RCC 7860 (cell line): ENCODE results near the gene NUFIP1.
"Not testable (repeated sequence)": the region's sequence is repeated elsewhere in the genome, so short reads cannot be mapped to it uniquely, and the experiment has no call there.

Source experiments
- DNase-seq: peaks from one replicate; pipeline ENCODE4 v3.0.0-alpha.2; 2015; ENCODE audit warnings: low spot score
- FAIRE-seq: peaks from 2 replicates; lab custom pipeline; 2012; peaks lifted over from hg19 to GRCh38; lab: Jason Lieb, UNC

Gene NUFIP1

DNA sequence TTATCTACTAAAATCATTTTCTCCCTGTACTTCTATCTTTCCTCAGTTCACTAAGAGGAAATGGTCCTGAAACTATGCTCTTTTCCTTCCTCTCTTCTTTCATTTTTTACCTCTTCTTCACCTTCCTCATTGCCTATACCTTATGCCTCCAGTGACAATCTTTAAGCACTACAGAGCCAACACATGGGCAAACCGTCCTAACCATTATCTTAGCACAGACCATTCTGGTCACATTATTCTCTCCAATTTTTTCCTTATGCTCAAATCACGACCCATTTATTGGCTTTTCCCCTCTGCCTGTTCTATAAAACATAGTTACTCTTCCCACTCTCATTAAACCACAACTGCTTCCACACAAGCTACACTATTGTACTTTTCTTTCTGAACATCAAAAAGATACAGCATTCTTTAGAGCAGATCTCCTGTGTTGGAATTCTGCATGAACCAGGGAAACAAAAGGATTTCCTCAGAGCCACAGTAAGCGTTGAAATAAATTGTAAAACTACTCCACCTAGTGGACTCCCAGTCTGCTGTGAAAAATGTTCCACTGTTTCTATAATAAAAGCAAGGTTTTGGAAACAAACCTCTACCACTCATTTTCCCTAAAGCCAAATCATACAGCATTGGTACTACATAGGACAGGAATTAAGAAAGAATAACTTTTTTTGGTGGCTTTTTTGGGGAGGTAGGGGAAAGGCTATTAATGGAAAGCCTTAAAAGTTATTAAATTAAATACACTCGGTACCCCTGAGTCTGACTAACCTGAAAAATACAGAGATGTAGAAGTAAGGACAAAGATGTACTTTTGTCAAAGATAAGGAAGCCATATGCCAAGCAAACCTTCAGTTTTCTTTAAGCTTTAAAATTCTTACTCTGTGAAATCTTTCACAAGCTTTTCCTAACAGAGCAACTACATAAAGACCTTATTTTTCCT is 19.5 kb downstream of the NUFIP1 start:
- DNase-seq: peak; percentile 36
- peak; percentile 75 for FAIRE-seq

DNA sequence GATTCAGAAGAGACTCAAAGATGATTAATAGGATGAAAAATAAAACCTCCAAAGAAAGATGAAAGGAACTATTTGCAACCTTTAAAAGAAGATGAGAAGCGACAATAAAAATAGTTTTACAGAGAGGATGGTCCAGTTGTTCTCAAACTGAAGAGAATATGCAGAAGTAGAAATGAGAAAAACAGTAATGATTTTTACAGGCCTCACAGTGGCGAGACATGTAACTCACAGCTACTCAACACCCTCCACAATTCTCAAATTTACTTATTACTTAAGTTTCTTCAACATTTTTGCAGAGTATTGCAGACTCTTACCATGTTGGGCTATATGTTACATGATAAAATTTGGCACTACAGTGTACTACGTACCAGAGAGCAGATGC is 20.8 kb downstream of the NUFIP1 start:
- FAIRE-seq: no peak

DNA sequence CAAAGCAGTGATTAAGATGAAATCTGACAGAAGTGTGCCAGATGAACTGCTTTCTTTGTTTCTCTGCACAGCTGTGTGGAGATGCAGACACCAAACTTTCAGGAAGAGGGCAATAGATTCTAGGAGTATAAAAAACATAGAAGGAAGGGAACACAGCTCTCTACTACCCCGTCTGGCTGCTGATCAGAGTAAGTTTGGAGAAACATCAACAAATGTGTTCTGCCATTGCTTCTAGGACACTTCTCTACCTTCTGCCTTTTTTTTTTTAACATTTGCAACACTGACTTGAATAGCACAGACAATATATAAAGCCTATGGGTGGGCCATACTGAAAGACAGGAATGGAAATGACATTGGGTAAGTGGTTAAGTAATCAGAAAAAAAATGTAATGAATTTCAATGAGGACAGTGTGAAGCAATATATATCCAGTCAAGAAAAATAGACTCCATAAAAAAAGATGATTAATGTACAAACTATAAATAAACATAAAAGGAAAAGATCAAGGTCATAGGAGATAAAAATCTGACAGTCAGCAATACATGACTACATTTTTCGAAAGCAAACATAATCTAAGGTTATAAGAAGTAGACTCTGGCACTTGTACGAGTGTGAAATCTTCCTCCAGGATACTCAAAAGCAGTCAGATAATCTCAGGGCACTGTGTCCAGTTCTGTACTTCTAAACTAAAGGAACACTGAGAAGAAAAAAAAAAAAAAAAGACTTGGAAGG is 21.4 kb downstream of the NUFIP1 start:
- FAIRE-seq: no peak
- no peak for DNase-seq

More for the DNA sequence above, 20.8 kb downstream of the NUFIP1 start:
- DNase-seq: no peak

DNA sequence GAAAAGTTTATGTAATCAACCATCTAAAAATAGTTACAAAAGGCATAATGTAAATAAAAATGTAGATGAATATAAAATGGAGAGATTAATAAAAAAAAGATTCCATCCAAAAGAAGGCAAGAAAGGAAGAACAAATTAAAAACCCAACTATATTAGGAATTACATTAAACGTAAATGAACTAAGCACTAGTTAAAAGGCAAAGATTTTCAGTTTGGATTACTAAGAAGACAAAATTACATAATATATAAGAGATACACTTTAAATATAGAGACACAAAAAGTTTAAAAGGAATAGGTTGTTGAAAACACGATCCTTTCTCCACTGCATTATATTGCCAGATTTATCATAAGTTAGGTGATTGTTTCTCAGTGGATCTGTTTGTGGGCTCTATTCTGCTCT is 27.3 kb downstream of the NUFIP1 start:
- no peak for FAIRE-seq
- DNase-seq: no peak

DNA sequence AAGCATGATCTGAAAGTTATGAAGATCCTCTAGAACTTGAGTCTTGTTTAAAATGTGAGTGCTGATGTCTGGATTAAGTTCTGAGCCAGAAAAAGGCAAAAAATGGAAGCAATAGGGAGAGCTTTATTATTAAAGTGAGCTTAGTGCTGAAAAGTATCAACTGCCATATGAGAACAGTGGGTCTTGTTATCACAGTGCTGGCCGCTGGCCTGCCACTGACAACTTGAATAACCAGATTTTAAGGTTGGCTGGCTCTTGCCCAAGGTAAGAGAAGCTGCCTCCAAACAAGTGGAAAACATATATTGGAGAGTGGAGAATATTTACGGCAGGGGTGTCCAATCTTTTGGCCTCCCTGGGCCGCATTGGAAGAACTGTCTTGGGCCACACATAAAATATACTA is 33.9 kb downstream of the NUFIP1 start:
- FAIRE-seq (no peak), DNase-seq (no peak)

DNA sequence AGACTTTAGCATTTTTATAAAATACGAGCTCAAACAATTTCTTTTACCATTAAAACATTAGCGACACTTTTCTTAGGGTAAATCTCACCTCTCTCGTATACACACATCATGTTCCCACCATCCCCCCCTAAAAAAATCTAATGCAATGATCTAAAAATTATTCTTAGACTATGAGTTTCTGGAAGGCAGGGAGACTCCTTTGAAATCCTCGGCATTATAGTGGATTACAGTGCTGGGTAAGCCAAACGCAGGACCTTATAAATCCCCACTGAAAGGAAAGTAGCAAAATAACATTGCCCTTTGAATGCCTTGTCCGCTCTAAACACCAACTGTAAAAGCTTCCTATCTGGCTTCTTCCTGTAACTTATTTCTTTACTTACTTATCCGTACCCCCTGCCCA is 35.0 kb downstream of the NUFIP1 start:
- no peak for DNase-seq
- FAIRE-seq: no peak

DNA sequence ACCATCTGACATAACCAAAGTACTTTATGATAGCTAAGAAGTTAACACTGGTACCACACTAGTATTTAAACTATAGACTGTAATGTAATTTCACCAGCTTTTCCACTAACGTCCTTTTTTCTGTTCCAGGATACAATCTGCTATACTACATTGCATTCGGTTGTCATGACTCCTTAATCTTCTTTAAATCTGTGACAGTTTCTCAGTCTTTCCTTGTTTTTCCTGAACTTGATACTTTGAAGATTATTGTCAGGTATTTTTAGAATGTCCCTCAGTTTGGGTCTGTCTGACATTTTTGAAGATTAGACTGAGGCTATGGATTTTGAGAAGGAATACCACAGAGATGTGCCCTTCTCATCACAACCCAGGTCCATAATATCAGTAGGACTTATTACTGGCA is 36.6 kb downstream of the NUFIP1 start:
- FAIRE-seq: no peak
- no peak for DNase-seq

DNA sequence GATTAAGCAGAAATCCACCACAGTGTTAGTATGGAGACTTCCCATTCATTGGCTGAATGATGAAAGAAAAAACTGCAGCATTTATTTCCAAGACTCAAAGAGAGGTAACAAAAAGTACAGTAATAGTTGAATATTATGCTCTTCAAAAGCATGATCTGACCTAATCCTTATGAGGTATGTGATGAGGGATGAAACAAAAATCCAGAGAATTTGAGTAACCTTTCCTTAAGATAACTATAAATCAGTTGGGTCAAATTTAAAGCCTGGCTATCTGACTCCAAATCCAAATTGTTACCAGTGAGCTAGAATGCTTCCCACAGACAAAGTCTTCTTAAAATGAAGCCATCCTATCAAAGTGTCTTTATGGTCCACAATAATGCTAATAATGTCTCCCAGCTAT is 38.1 kb downstream of the NUFIP1 start:
- no peak for FAIRE-seq
- DNase-seq: no peak

DNA sequence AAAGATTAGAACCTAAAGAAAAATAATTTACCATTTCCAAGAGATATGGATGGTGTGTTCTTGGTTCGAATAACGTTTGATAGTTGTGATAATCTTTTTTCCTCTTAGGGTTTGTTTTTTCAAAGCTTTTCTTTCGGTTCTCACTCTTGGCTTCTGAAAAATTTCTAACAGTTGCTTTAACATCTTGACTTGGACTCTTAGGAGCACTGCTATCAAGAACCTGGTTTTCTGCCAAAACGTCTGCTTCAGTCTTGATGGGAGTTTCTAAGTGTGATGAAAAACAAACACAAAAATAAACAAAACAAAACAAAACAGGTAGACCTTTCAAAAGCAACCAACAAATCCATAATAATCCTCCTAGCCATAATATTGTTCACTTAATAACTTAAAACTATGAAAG is 45.9 kb downstream of the NUFIP1 start:
- not testable (repeated sequence) for DNase-seq, FAIRE-seq

DNA sequence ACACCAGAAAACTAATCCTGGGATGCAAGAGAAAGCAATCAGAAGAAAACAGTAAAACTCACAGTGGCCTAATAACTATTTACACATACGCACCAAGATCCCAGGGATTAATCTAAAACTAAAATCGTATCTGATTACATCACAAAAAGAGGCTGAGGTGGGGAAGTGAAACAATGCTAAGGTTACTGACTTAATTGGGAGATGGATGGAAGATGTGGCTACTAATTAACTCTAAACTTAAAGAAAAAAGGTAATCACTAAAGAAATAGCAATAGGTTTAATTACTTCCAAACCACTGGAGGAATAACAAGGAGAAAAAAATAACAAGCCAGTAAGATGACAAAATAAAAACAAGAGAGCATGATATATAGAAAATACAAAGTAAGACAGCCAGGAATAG is 50.4 kb downstream of the NUFIP1 start:
- no peak for DNase-seq
- FAIRE-seq: no peak

DNA sequence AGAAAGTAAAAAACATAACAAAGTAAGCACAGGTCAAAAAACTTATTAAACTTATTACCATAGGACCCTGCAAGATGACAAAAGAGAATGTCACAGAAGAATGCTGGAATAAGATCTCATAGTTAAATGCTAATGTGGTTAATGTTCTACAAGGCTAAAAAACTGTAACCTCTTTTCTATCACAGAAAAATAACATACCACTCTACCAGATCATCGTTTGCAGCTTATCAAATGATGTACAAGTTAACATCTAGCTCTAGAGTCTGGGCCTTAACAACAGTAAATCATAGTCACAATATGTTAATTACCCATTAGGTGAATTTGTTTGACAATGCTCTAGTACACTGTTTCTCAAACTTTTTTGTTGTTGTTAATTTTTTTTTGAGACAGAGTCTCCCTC is 53.0 kb downstream of the NUFIP1 start:
- peak; percentile 10 for FAIRE-seq
- peak; percentile 27 for DNase-seq

DNA sequence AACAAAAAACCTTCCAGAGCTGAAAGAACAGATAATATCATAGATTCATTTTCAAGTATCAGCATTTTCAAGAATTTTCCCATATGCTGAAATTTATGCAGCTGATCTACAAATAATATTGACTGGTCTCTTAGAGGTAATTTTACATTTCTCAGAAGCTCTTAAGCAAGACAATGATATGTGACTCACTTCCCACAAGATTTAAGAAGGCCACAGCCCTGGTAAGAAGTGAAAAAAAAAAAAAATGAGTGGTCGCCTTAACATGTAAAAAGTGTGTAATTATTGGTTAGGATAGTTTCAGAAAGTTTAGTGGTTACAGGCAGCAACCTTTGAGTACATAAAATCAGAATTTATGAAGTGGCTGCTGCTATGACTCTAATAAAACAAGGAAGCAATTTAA is 54.5 kb downstream of the NUFIP1 start:
- DNase-seq (peak; percentile 64), FAIRE-seq (peak; percentile 87)

DNA sequence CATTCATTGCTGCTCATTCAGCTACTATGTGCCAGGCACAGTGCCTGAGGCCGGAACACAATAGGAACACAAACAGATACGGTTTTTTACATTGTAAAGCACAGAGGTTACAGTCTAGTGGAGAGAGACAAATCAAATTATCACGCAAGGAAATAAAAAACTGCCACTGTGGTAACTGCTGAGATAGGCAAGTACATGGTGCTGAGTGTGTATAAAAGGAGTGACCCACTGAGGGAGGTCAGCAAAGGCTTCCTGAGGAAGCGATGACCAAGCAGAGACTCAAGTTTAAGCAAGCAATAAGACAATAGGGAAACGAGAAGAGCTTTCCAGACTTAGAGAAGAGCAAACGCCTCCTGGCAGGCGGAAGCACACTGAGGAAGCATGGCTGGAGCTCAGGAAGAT is 56.4 kb downstream of the NUFIP1 start:
- DNase-seq (peak; percentile 54), FAIRE-seq (no peak)

DNA sequence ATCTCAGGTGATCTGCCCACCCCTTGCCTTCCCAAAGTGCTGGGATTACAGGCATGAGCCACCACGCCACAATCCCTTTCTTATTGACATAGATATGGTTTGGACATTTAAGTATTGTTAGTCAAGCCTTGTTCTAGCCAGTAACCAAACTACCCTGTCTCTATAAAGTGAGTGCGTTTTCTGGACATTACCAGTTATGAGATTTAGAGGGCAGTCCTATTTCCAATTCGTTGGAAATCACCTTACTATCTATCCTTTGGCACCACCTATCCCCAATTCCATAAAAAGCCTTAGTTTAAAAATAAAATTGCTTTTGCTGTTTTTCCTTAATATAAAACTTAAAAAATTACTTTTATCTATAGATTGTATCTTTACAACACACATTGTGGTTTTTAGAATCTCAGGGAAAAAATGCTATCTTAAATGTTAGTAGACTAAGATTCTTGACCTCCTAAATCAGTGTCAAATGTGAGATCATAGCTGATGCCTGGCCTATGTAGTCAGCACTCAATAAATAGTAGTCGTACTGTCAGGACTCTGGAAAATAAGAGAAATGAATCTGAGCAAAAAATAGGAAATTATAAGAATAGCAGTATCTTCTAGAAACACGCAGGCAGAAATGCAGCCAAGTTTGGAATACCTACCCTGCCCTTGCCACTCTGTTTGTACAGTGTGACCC is 57.0 kb downstream of the NUFIP1 start:
- DNase-seq (peak; percentile 22), FAIRE-seq (no peak)

DNA sequence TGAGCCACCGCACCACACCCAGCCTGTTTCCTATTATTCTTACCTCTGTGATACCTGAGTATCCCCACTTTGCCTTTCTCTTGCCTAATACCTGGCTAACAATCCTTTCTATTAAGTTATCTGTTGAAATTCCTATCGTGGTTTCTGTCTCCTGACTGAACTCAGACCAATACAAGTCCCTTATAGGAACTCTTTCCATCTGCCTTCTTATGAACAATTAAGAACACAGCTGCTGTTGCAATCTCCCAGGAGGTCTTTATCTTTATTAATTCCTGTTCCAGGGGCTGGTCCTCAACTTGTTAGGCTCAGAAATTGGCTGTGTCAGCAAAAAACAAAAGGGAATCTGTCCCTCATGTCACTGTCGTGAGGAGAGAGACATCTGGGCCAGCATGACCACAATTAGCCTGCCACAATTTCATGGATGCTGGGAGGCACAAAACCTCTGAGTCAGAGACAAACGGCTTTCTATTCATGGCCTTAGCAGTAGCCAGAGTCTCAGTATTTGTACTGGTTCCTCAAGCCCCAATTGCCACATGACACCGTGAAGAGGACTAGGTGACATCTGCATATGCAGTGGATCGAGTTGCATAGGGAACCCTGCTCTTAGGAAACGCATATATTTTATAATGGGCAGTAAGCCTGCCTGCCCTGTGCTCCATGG is 58.2 kb downstream of the NUFIP1 start:
- FAIRE-seq (no peak), DNase-seq (peak; percentile 16)

DNA sequence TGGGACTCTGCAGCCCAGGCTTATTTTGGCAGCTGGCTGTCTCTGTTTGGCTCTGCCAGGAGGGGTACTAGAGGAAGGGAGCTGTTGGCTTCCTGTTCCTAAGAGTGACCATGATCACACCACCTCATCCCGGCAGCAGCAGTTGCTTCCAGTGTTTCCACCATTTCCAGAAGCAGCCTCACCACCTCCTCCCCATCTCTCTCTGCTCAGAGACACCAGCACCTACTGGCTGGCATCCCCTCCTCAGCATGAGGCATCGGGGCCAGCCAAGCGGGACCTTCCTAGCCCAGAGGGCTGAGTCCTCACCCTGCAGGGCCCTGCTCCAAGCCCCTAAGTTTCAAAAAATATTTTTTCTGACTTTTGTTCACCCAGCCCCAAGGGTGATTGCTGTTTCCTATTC is 59.0 kb downstream of the NUFIP1 start:
- FAIRE-seq: no peak
- DNase-seq: no peak

DNA sequence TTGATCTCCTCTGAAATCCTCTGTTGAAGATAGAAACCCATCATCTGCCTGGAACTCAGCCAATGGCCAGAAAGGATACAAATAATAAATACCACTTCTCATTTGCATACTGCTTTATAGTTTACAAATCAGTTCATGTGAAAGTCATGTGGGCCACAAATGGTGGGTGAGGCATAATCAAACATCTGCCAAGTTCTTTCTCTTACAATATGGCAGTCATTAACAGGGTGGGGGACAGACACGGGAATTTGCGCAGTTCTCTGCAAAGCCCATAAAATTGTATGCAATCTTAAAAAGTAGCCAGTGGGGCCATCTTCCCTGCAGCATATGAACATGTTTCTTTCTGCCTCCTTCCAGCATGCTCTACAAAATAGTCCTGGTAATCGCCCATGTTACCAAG is 59.6 kb downstream of the NUFIP1 start:
- DNase-seq: no peak
- FAIRE-seq: no peak

DNA sequence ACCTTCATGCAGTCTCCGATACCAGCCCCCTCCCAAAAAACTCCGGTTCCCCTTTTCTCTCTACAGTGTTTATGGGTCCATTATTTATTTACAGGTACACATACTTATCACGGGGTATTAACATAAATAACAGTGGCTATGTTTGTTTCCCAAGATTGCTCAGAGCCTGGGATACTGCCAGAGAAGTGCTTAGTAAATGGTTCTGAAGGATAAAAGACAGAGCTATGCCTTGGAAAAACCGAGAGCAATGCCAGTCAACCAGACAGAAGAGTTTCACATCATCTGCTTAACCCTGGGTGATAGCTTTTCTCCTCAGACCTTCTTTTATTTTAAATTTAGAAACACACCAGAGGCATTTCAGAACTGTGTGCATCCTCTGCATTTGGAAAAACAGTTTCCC is 61.3 kb downstream of the NUFIP1 start:
- FAIRE-seq: no peak
- no peak for DNase-seq

DNA sequence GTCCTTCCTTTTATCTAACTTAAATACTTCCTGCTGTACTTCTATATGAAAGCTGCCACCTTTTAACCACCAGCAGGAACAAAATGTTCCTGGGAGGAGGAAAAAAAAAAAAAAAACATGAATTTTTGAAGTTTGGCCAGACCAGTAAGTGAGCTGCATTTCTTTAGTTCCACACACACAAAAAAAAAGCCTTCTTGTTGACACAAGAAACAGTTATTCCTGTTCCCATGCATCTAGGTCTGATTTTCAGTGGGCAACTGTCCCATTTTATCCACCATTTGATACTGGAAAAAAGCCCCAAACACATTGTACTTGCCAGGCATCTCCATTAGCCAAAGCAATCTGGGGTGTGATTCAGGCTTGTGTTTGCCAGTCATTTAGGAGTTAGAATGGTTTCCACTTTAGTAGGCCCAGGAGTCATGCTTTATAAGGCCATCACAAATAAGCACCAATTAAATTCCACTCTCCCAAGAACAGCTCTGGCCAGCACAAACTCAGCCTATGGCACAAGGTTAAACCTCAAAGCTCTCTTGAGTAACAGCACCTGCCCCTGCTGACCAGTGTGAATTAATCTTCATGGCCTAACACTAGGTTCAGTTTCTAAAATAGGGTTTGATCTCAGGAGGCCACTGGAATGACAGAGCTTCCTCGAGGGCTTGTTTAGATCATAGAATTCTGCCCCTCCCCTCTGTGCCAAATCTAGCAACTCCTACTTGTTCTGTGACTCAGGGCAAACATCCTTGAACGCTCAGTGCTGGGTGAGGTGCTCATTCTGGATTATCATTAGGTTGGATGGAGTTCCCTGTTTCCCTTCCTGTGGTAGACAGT is 67.1 kb downstream of the NUFIP1 start:
- DNase-seq (peak; percentile 71), FAIRE-seq (no peak)

DNA sequence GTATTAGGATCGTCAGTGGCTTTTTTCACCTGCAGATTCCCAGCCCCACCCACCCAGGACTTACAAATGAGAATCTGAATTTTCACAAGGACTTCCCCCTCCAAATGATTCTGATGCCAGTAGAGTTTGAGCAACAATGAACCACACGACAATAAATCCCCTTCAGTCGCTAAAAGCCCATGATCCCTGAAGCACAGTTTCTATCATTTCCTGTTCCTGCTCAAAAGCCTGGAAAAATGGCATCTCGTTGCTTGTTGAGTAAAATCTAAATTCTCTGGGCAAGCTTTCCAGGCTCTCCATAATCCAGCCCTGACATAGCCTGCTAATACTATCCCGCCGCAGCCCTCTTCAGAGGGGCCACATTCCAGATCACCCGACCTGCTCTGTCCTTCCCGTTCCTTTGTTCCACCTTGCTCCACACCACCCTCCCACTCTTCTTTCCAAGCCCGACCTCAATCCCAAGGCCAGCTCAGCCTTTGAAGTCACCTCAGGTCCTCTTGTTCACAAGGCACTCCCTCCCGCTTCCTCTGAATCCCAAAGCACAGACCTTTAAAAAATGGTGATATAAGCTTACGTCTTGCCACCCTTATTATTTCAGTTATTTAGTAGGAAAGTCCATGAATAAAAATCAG is 67.9 kb downstream of the NUFIP1 start:
- no peak for DNase-seq

More for the DNA sequence above, 67.9 kb downstream of the NUFIP1 start:
- FAIRE-seq: no peak
